Gastroesophageal sphincter (tissue), 3 donors: Measurements from ENCODE around the gene CTSE.

ENCODE experiments used
- POLR2AphosphoS5 ChIP-seq: sonication (generic); formaldehyde crosslinking; IDR thresholded peaks from one replicate; pipeline ENCODE4 v1.6.1; 2017; ENCODE audit warnings: antibody characterized with exemption
- TF ChIP-seq, protein P1 (sequence below), 4 experiments: fragments of 200-600 bp in 2 of 4; fragments of 450-650 bp in 2 of 4; sonication (generic) in 1 of 4; IDR thresholded peaks; one replicate each; pipeline ENCODE4 v1.5.1; 2017 to 2019; ENCODE audit warnings: antibody characterized with exemption in 4 of 4, mild to moderate bottlenecking in 2 of 4, moderate library complexity in 2 of 4

DNA sequence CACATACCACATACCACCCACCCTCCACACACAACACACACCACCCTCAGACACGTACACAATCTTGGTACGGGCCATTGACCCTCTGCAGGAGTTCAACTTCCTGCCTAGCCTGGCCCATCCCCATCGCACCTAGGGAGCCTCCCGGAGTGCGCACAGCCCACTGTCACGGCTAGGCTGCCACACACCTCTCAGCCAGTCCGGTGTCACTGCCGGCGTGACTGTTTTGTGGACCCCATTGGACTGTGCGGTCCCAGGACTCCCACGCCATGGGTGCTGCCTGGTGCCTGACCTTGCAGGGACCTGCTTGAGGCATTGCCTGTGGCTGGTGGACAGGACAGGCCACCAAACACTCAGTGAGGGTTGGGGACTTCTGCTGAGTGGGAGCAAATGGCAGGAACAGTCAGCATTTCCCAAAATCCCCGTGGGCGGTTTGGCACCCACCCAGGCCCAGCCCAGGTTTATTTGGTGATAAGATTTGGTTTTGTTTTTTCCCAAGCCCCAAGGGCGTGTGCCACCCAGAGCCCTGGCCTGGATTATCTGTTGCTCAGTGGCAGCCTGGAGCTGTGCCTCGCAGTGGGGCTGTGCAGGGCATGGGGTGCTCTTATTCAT, 48.2 kb downstream of the CTSE start:
- TF ChIP-seq, protein P1, sequence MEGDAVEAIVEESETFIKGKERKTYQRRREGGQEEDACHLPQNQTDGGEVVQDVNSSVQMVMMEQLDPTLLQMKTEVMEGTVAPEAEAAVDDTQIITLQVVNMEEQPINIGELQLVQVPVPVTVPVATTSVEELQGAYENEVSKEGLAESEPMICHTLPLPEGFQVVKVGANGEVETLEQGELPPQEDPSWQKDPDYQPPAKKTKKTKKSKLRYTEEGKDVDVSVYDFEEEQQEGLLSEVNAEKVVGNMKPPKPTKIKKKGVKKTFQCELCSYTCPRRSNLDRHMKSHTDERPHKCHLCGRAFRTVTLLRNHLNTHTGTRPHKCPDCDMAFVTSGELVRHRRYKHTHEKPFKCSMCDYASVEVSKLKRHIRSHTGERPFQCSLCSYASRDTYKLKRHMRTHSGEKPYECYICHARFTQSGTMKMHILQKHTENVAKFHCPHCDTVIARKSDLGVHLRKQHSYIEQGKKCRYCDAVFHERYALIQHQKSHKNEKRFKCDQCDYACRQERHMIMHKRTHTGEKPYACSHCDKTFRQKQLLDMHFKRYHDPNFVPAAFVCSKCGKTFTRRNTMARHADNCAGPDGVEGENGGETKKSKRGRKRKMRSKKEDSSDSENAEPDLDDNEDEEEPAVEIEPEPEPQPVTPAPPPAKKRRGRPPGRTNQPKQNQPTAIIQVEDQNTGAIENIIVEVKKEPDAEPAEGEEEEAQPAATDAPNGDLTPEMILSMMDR (IDR thresholded peaks at IDR 0.05): no peak
- TF ChIP-seq POLR2AphosphoS5: no peak
